Tibial nerve (tissue), 4 donors: ENCODE measurements around the gene NINJ1.

Experiments
- EP300 ChIP-seq, 2 donors: sonication (generic); formaldehyde crosslinking; IDR thresholded peaks; one replicate each; pipeline ENCODE4 v1.6.1; 2017; ENCODE audit warnings: antibody characterized with exemption in 2 of 2, mild to moderate bottlenecking in 1 of 2
- POLR2A ChIP-seq, 2 donors: fragments of 450-650 bp; IDR thresholded peaks; one replicate each; pipeline ENCODE4 v1.6.1; 2017; ENCODE audit warnings: antibody characterized with exemption in 2 of 2, mild to moderate bottlenecking in 2 of 2, moderate library complexity in 2 of 2
- TF ChIP-seq, protein P1 (sequence below), 5 experiments: fragments of 200-600 bp in 3 of 5; fragments of 450-650 bp in 2 of 5; sonication (generic) in 3 of 5; IDR thresholded peaks; one replicate each; pipeline ENCODE4 v1.5.1; 2016 to 2019; ENCODE audit warnings: antibody characterized with exemption in 5 of 5, mild to moderate bottlenecking in 3 of 5, moderate library complexity in 2 of 5

DNA sequence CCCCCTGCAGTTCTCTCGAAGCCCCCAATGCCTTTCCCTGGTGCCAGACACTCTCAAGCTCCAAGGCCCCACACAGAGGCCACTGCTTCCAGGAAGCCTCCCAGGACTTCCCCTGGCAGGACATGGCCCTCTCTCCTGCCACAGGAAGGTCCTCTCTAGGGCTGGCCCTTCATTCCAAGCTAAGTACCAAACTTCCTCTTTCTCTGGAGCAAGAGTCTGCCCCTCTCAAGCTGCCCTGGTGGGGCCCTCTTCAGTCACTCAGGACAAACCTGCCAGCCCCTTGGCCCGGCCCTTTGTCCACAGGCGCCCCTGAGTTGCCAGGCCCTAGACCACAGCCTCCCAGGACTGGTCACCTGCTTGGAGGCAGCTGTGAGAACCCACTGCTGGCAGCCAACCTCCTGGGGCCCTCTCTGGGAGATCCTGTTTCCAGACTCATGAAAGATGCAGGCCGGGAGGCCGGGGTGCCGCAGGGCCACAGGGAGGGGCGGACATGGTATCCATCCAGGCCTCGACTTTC, 6.6 kb downstream of the NINJ1 start:
- no peak for TF ChIP-seq POLR2A (IDR thresholded peaks at IDR 0.05)
- TF ChIP-seq, protein P1, sequence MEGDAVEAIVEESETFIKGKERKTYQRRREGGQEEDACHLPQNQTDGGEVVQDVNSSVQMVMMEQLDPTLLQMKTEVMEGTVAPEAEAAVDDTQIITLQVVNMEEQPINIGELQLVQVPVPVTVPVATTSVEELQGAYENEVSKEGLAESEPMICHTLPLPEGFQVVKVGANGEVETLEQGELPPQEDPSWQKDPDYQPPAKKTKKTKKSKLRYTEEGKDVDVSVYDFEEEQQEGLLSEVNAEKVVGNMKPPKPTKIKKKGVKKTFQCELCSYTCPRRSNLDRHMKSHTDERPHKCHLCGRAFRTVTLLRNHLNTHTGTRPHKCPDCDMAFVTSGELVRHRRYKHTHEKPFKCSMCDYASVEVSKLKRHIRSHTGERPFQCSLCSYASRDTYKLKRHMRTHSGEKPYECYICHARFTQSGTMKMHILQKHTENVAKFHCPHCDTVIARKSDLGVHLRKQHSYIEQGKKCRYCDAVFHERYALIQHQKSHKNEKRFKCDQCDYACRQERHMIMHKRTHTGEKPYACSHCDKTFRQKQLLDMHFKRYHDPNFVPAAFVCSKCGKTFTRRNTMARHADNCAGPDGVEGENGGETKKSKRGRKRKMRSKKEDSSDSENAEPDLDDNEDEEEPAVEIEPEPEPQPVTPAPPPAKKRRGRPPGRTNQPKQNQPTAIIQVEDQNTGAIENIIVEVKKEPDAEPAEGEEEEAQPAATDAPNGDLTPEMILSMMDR (IDR thresholded peaks at IDR 0.05), result no peak
- no peak for TF ChIP-seq EP300 (IDR thresholded peaks at IDR 0.05)
